PC-9 (cell line): ENCODE measurements around the gene LIPM.

Experiments used
- EZH2 ChIP-seq: fragments of 200-600 bp; sonication (generic); IDR thresholded peaks from 2 replicates; pipeline ENCODE4 v1.8.0; 2017; ENCODE audit warnings: antibody characterized with exemption, low read depth
- TF ChIP-seq, protein P1 (sequence below): fragments of 200-600 bp; sonication (generic); conservative IDR thresholded peaks from 2 replicates; pipeline ENCODE4 v1.6.1; 2017; ENCODE audit warnings: mixed run types, antibody characterized with exemption, mild to moderate bottlenecking, moderate library complexity

DNA sequence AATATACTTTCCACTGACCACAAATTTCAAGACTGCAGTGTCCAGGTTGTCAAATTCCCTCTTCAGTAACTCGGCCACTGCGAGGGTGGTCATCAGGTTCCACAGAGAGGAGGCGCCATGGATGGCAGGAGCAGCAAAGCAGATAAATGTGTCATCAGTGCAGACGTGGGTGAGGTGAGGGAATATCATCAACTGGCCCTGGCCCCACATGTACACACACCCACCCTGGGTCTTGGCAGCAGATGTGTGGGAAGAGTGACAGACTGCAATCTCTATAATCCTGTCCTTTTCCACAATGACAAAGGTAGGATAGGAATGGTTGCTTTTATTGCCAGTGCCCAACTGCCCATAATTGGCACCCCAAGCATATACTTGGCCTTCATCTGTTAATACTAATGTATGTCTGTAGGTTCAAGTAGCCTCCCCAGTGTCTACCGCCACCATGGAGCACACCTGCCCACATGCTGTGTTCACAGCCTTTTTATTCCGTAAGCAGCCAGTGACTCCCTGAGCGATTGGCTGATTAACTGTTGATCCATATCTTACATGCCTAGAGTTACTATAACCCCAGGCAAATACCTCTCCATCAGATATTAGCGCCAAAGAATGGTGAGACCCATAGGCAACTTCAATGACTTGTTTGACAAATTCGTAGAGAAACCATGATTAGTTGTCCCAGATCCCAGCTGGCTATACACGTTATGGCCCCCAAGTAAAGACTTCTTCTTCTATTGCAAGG lies 16.3 kb upstream of the LIPM start:
- TF ChIP-seq, protein P1, sequence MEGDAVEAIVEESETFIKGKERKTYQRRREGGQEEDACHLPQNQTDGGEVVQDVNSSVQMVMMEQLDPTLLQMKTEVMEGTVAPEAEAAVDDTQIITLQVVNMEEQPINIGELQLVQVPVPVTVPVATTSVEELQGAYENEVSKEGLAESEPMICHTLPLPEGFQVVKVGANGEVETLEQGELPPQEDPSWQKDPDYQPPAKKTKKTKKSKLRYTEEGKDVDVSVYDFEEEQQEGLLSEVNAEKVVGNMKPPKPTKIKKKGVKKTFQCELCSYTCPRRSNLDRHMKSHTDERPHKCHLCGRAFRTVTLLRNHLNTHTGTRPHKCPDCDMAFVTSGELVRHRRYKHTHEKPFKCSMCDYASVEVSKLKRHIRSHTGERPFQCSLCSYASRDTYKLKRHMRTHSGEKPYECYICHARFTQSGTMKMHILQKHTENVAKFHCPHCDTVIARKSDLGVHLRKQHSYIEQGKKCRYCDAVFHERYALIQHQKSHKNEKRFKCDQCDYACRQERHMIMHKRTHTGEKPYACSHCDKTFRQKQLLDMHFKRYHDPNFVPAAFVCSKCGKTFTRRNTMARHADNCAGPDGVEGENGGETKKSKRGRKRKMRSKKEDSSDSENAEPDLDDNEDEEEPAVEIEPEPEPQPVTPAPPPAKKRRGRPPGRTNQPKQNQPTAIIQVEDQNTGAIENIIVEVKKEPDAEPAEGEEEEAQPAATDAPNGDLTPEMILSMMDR: no peak
- TF ChIP-seq EZH2: no peak
